Measurements from ENCODE around the gene FBXO2.

FBXO2 gene

GRCh38 chr1:11640944-11641343 is 13.3 kb downstream of the FBXO2 start:
- no peak overlapping the region for H3K27ac ChIP-seq
- TF ChIP-seq, protein P1, sequence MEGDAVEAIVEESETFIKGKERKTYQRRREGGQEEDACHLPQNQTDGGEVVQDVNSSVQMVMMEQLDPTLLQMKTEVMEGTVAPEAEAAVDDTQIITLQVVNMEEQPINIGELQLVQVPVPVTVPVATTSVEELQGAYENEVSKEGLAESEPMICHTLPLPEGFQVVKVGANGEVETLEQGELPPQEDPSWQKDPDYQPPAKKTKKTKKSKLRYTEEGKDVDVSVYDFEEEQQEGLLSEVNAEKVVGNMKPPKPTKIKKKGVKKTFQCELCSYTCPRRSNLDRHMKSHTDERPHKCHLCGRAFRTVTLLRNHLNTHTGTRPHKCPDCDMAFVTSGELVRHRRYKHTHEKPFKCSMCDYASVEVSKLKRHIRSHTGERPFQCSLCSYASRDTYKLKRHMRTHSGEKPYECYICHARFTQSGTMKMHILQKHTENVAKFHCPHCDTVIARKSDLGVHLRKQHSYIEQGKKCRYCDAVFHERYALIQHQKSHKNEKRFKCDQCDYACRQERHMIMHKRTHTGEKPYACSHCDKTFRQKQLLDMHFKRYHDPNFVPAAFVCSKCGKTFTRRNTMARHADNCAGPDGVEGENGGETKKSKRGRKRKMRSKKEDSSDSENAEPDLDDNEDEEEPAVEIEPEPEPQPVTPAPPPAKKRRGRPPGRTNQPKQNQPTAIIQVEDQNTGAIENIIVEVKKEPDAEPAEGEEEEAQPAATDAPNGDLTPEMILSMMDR (conservative IDR thresholded peaks at IDR 0.05; ENCODE audit: low read depth), result no peak
- DNase-seq (ENCODE audit: low spot score), result no peak
- ChIA-PET POLR2A (ENCODE audit: low non-redundant PET) (no interaction called here), CTCF (interaction anchor here (0.7 to 4.7 kb wide), 4 partner anchors 9 to 603 kb away, joined by 3 to 19 read pairs (median 8); partner anchors contain the start of gene UBIAD1)

- ChIA-PET CTCF (no interaction called here), POLR2A (ENCODE audit: low non-redundant PET) (interaction anchor here (0.6 kb wide), 3 partner anchors 41 to 1167 kb away, joined by 3 to 5 read pairs (median 3); partner anchors contain the start of gene MAD2L2)
These were observed 14.1 kb downstream of the FBXO2 start for GRCh38 chr1:11640101-11640500.

DNA sequence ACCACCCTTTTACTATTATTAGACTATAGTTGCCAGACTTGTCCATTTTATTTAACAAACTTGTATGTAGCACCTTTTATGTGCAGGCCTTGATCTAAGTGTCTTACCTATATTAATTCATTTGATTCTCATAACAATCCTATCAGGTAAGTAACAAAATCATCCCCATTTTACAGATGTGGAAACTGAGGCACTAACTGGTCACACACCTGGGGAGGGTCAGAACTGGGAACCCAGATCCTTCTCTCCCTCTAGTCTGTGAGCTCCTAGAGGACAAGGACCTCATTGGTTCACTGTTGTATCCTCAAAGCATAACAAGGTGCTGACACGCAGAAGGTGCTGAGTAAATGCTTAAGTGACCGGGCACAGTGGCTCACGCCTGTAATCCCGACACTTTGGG is 14.9 kb downstream of the FBXO2 start:
- TF ChIP-seq, protein P1 (conservative IDR thresholded peaks at IDR 0.05; ENCODE audit: low read depth), result no peak
- DNase-seq (ENCODE audit: low spot score), result no peak
- no peak overlapping the region for H3K27ac ChIP-seq
- POLR2A ChIA-PET (ENCODE audit: low non-redundant PET), result no interaction called here
- CTCF ChIA-PET, result no interaction called here

More at GRCh38 chr1:11640101-11640500, 14.1 kb downstream of the FBXO2 start:
- no peak overlapping the region for H3K27ac ChIP-seq
- TF ChIP-seq, protein P1 (conservative IDR thresholded peaks at IDR 0.05; ENCODE audit: low read depth), result no peak
- DNase-seq (ENCODE audit: low spot score), result no peak

DNA sequence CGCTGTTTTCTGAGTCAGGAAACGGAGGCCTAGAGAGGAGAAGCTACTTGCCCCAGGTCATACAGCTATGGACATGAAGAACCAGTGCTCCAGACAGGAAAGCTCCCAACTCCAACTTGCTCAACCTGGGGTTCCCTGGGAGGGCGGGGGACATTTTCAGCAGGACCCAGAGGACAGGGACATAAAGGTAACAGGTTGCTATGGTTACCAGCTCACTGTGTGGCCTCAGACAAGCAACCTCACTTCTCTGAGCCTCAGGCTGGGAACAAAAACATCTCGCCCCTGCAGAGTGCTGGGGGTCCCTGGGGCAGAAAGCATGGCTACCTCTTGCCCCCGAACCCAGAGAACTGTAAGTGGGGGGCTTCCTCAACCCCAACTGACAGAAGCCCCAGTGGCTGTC is 16.1 kb downstream of the FBXO2 start:
- ChIA-PET POLR2A (ENCODE audit: low non-redundant PET) (interaction anchor here (0.5 kb wide), 1 partner anchor 37 kb away, joined by 3 read pairs; no protein-coding TSS in a partner anchor), CTCF (interaction anchor here (0.6 to 1.0 kb wide), 2 partner anchors 52 to 111 kb away, joined by 4 read pairs; no protein-coding TSS in a partner anchor)
- TF ChIP-seq, protein P1 (conservative IDR thresholded peaks at IDR 0.05; ENCODE audit: low read depth), result no peak
- no peak overlapping the region for H3K27ac ChIP-seq
- DNase-seq (ENCODE audit: low spot score), result no peak

DNA sequence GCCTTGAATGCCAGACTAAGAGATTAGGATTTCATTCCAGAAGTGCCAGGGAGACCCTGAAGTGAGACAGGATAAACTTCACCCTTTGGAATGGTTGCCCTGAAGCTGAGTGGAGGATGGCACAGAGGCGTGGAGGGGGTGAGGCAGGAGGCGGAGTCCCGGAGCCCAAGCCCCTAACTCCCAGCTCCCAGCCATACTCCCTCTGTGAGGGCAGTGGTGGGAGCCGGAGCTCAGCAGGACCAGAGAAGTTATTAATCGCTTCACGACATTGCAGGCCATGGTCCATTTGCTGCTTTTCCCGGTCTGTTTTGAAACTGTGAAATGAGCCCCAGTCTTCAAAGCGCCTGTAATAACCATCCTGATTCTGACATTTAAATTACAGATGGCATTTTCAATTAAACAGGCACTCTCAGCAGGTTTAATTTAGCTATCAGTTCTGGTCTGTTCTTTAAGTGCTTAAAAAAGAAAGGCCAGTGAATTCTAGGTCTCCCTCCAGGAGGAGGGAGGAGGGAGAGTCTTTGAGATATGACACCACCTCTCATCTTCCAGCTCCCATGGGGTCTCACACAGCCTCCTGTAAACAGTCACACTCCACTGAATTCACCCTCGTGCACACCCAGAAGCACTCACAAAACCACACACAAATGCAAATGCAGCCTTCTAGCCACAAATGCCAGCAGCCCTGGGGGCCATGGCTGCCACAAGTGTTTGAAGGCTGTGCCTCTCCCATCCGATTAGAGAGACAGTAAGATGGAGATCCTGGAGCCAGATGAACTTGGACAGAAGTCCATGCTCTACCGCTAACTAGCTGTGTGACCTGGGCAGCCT is 19.6 kb downstream of the FBXO2 start:
- POLR2A ChIA-PET (ENCODE audit: low non-redundant PET), result no interaction called here
- CTCF ChIA-PET, result no interaction called here

GRCh38 chr1:11629184-11630016 is 24.8 kb downstream of the FBXO2 start:
- TF ChIP-seq, protein P1 (conservative IDR thresholded peaks at IDR 0.05; ENCODE audit: low read depth), result no peak
- no peak overlapping the region for H3K27ac ChIP-seq
- DNase-seq (ENCODE audit: low spot score), result no peak
- CTCF ChIA-PET, result no interaction called here
- POLR2A ChIA-PET (ENCODE audit: low non-redundant PET), result no interaction called here

More for the DNA sequence above, 19.6 kb downstream of the FBXO2 start:
- no peak for DNase-seq (ENCODE audit: low spot score)
- TF ChIP-seq, protein P1 (conservative IDR thresholded peaks at IDR 0.05; ENCODE audit: low read depth), result no peak
- no peak overlapping the region for H3K27ac ChIP-seq

Measured in RWPE1 (cell line).